C4-2B (cell line): ENCODE data around the gene ALKBH3.

Experiments
- H3K27ac ChIP-seq: fragments of 450-650 bp; 2 replicates; pipeline ENCODE4 v1.5.1; 2017
- ZFX ChIP-seq: fragments of 450-650 bp; IDR thresholded peaks from 2 replicates; pipeline ENCODE4 v1.6.1; 2017
- TF ChIP-seq, protein P1 (sequence below): fragments of 450-650 bp; conservative IDR thresholded peaks from 2 replicates; pipeline ENCODE4 v1.5.1; 2017; ENCODE audit warnings: mild to moderate bottlenecking

The ALKBH3 gene

DNA sequence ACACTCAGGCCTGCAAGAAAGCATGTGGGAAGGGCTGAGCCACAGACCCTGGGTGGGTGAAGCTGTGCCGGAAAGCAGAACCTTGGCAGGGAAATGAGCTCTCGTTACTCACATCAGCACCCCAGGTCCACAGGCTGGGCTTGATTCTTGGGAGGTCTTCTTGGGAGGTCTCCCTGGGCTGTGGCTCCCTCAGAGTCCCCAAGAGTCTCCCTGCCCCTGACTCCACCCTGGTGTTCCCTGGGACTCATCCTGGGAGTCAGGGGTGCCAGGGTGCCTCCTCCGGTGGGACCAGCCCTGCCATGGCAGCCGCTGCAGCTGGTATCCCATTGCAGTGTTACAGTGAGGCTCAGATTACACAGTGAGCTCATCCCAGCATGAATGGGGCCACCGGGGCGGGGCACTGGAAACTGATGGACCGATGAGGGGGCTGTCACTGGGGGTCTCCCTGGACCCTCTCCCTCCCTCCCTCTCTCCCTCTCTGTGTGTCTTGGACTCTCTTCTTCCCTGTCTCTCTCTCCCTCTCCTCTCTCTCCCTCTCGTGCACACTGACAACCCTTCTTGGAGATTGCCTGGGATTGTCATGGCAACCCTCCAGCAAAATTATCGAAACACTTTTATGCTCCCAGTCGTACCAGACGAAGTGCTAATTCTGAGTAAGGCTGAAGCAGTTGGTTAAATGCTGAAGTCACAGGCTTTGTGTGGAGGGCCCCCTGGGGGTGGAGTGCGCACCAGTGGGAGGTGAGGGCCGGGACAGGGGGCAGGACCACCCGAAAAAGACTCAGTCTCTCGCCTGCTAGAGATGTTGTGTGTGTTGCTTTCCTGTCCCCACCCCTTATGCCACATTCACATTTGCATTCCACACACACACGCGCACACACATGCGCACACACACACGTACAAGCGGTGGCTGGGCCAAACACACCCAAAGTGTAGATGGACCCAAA is 53.2 kb downstream of the ALKBH3 start:
- H3K27ac ChIP-seq: no peak overlapping the region
- TF ChIP-seq ZFX: no peak
- TF ChIP-seq, protein P1, sequence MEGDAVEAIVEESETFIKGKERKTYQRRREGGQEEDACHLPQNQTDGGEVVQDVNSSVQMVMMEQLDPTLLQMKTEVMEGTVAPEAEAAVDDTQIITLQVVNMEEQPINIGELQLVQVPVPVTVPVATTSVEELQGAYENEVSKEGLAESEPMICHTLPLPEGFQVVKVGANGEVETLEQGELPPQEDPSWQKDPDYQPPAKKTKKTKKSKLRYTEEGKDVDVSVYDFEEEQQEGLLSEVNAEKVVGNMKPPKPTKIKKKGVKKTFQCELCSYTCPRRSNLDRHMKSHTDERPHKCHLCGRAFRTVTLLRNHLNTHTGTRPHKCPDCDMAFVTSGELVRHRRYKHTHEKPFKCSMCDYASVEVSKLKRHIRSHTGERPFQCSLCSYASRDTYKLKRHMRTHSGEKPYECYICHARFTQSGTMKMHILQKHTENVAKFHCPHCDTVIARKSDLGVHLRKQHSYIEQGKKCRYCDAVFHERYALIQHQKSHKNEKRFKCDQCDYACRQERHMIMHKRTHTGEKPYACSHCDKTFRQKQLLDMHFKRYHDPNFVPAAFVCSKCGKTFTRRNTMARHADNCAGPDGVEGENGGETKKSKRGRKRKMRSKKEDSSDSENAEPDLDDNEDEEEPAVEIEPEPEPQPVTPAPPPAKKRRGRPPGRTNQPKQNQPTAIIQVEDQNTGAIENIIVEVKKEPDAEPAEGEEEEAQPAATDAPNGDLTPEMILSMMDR: no peak

DNA sequence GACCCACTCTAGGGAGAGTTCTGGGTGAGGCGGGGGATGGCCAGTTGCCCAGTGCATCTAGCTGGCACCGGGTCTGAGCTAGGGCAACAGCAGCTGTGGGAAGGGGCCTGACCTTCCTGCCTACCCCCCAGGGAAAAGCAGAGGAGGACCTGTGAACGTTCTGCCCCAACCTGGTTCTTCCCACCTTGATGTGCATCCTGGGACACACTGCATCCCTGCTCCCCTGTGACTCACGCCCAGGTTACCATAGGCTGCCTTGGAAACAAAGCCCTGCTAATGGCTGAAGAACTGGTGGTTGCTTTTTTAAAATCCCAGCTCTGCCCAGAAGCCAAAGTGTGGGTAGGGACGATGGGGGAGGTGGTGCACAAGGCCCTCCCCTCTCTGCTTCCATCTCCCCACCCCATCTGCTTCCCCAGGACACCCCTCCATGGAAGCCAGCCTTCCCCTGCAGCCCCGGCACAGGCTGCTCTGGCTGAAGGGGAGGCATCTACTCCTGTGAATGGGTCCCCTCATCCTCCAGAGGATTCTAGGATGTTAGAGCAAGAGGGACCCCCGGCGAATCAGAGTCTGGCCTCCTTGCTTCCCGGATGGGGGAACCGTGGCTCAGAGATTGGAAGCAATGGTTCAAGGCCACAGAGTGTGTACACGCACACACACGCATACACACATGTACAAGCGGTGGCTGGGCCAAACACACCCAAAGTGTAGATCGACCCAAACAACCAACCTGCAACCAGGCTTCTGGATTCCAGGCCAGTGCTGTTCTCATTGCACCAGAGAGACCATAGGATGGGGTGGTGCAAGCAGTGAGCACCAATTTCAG is 54.2 kb downstream of the ALKBH3 start:
- no peak for TF ChIP-seq ZFX
- TF ChIP-seq, protein P1: no peak
- no peak overlapping the region for H3K27ac ChIP-seq

DNA sequence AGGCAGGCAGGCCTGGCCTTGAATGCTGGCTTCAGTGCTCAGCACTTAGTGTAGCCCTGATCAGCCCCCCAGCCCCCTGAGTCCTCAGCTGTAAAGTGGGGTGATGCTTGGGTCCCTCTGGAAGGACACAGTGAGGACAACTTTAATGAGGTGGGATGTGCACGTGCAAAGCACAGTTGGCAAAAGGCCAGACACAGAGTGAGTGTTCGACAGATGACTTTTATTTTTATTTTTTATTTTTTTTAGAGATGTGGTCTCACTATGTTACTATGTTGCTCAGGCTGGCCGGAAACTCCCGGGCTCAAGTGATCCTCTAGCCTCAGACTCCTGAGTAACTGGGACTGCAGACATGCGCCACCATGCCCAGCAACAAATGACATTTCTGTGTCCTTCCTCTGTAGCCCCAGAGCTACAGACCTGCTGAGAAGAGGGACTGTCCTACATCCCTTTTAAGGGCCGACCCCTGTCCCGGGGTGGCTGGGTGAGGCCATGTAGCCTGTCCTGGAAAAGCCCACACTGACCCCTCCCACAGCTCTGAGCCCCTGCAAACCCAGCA is 54.9 kb downstream of the ALKBH3 start:
- no peak for TF ChIP-seq ZFX
- TF ChIP-seq, protein P1: no peak
- no peak overlapping the region for H3K27ac ChIP-seq

DNA sequence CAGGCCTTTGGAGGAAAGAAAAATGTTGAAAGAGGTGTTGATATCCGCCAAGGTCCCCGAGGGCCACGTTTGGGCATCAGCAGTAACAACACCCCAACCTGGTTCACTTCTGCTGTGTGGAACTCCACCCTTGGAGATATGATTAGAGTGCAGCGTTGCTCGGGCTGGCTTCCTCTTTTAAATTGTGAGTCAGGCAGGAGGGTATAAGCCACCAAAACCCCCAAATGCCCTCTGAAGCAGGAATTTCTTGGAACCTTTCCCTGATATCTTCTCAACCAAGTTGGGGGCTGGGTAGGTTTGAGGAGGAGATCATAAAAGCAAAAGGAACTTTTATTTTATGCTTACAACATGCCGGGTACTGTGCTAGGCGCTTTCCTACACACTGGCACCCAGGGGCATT is 55.4 kb downstream of the ALKBH3 start:
- H3K27ac ChIP-seq: no peak overlapping the region
- no peak for TF ChIP-seq ZFX
- TF ChIP-seq, protein P1: no peak

DNA sequence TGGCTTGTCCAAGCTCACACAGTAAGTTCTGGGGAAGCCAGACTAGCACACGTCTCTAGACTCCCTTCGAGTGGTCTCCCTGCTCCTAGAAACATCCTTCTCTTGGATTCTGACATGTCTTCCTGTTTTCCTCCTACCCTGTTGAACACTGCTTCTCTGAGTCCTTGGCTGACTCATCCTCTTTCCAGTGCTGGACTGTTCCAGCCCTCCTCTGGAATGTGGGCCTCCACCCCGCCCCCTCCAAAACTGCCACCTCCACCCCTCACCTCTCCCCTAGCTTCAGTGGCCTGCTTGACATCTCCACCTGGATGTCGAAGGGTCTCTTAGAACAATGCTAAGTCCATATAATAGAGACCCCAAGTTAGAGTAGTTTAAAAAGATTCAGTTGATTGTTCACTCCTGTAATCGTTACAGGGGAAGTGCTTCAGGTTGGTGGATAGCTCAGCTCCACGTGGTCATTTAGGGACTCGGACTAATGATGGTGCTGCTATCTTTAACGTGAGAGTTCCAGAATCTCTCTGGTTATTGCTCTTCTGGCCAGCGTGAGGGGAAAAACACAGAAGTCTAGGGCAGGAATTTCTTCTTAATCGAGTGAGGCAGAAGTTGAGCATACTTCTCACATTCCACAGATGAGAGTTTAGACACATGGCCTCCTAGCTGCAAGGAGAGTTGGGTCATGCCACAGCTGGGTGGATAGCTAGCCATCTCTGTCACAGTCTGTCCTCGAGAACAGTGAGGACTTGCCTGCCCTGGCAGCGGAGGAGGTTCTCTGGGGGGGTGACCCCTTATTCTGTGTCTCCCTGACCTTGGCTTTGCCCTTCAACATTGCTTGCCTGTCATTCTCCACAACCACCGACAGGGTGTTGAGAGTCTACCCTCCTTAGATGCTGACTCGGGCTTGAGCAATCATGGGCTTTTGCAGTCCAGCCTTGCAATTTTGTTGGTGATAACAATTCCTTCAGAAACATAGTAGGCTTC is 57.1 kb downstream of the ALKBH3 start:
- no peak overlapping the region for H3K27ac ChIP-seq
- no peak for TF ChIP-seq ZFX
- TF ChIP-seq, protein P1: no peak

DNA sequence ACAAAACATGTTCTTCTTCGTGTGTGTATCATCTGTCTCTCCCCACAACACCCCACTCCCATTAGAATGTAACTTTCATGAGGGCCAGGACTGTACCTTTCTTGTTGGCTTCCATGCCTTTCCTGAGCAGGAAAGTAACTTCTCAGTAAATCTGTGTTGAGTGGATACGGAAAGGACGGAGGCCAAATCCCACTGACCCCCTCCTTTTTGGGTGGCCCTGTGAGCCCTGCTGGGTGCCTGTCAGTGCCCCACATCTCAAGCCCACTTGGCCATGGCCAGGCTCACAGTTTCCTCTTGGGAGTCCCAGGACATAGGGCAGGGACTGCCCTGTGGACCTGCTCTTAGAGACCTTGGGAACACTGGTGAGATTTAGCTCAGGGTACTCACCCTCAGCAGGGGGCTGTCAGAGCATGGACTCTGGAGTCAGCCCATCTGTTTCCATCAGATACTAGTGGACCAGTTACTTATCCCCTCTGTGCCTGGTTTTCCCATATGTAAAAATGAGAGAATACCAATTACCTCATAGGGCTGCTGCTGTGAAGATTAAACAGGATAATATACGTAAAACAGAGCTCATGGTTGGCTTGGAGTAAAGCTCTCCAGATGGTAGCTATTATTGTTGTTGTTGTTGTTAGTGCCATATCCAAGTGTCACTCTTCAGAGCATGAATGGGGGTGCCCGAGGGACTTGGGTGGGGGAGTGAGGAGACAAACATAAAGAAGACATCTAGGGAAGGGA is 60.8 kb downstream of the ALKBH3 start:
- H3K27ac ChIP-seq: no peak overlapping the region
- TF ChIP-seq, protein P1: no peak
- no peak for TF ChIP-seq ZFX
